ENCODE measurements around the gene TBC1D5.

DNA sequence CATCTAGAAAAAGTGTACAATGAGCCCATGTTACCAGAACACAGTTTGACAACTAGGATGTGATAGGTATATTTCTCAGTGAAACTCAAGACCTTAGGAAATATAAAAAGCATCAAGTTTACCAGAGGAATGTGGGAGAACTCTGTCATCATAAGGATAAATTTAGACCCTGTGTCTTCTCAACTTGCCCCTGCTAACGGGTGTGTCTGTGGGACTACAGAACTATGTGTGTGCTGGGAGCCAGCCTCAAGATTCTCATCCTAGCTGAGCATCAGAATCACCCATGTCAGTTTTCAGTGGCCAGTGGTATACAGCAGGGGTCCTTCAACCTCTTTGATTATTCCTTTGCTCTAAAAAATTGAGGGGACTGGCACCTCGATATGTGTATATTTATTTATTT, 464.4 kb downstream of the TBC1D5 start:
- TF ChIP-seq, protein P1, sequence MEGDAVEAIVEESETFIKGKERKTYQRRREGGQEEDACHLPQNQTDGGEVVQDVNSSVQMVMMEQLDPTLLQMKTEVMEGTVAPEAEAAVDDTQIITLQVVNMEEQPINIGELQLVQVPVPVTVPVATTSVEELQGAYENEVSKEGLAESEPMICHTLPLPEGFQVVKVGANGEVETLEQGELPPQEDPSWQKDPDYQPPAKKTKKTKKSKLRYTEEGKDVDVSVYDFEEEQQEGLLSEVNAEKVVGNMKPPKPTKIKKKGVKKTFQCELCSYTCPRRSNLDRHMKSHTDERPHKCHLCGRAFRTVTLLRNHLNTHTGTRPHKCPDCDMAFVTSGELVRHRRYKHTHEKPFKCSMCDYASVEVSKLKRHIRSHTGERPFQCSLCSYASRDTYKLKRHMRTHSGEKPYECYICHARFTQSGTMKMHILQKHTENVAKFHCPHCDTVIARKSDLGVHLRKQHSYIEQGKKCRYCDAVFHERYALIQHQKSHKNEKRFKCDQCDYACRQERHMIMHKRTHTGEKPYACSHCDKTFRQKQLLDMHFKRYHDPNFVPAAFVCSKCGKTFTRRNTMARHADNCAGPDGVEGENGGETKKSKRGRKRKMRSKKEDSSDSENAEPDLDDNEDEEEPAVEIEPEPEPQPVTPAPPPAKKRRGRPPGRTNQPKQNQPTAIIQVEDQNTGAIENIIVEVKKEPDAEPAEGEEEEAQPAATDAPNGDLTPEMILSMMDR (IDR thresholded peaks at IDR 0.05 in 2 of 3, conservative IDR thresholded peaks at IDR 0.05 in 1 of 3; ENCODE audit: borderline replicate concordance in 1 of 3, insufficient read depth in 1 of 3, low read depth in 2 of 3, low read length in 2 of 3): no peak
- no peak for TF ChIP-seq POLR2A (IDR thresholded peaks at IDR 0.05; ENCODE audit: borderline replicate concordance, extremely low read depth, insufficient read depth, insufficient read length)

All from HCT116 (cell line).